ENCODE data around the gene PRPS2. TPM values are rescaled to one million over a fixed set of nuclear protein-coding genes. Genes with fewer than 3 reads are reported as not detected.

PRPS2 gene
- total and polyA plus RNA-seq, 2 donors (not counting 3 experiments of a cell fraction or from before 2014, with no cell fraction given): 15.9 to 36.7 TPM

- Histone ChIP-seq H2AFZ (ENCODE audit: low read depth, low read length) (no peak overlapping the region), H3K27me3 (ENCODE audit: control insufficient read depth in 2 of 2, insufficient read depth in 2 of 2, low read length in 2 of 2) (no peaks in the 10 kb centered on the region), H3K79me2 (ENCODE audit: control insufficient read depth, insufficient read depth, low read length) (no peaks in the 10 kb centered on the region), H3K4me1 (ENCODE audit: control insufficient read depth, extremely low read depth, insufficient read depth, low read length) (no peaks in the 10 kb centered on the region), H3K9me1 (replicated peaks; ENCODE audit: control insufficient read depth, extremely low read depth, insufficient read depth, low read length) (no peaks in the 10 kb centered on the region), H3K27ac (ENCODE audit: insufficient read depth, low read depth, low read length) (no peak overlapping the region), H4K20me1 (replicated peaks; ENCODE audit: control insufficient read depth, extremely low read depth, insufficient read depth, low read length) (no peaks in the 10 kb centered on the region), H3K4me2 (ENCODE audit: insufficient read depth, low read length) (no peak overlapping the region), H3K4me3 (replicated peaks in 1 of 3; ENCODE audit: insufficient read depth in 1 of 3, low read depth in 1 of 3, low read length in 3 of 3) (no peak overlapping the region), H3K36me3 (ENCODE audit: control insufficient read depth in 2 of 2, extremely low read depth in 1 of 2, insufficient read depth in 2 of 2, low read length in 2 of 2) (no peaks in the 10 kb centered on the region), H3K9ac (replicated peaks; ENCODE audit: extremely low read depth, insufficient read depth, low read length) (no peak overlapping the region), H3K9me3 (replicated peaks; ENCODE audit: control insufficient read depth, insufficient read depth, low read length) (no peaks in the 10 kb centered on the region)
- dilution Hi-C loops (cut with MboI; ENCODE audit: extremely low pct_ligation_motif_present, low sequenced_read_pairs): no loop called here
- intact Hi-C loops (cut with micrococcal nuclease): no loop called here
- TF ChIP-seq EZH2 (IDR thresholded peaks at IDR 0.05; ENCODE audit: borderline replicate concordance, low read depth, low read length, severe bottlenecking) (no peak), FOS (IDR thresholded peaks at IDR 0.05; ENCODE audit: borderline replicate concordance, insufficient read depth, low read length) (no peak), CTCF (IDR thresholded peaks at IDR 0.05; ENCODE audit: extremely low read depth in 1 of 2, insufficient read depth in 1 of 2, low read depth in 1 of 2, low read length in 2 of 2) (no peak)
- FAIRE-seq (no peak), DNase-seq (ENCODE audit: low read depth, low spot score) (no peak)
- CTCF ChIA-PET: interaction anchor here (1.4 to 3.0 kb wide), 2 partner anchors 9 to 841 kb away, joined by 3 to 16 read pairs; no protein-coding TSS in a partner anchor
- no TSS peak for BruUV-seq (replicated peaks)
- POLR2A ChIA-PET: no interaction called here
Measured at GRCh38 chrX:12804655-12805054, 13.4 kb downstream of the PRPS2 start.

- Histone ChIP-seq H3K4me3 (replicated peaks in 1 of 3; ENCODE audit: insufficient read depth in 1 of 3, low read depth in 1 of 3, low read length in 3 of 3) (no peak overlapping the region), H4K20me1 (replicated peaks; ENCODE audit: control insufficient read depth, extremely low read depth, insufficient read depth, low read length) (no peaks in the 10 kb centered on the region), H3K79me2 (ENCODE audit: control insufficient read depth, insufficient read depth, low read length) (no peaks in the 10 kb centered on the region), H2AFZ (ENCODE audit: low read depth, low read length) (no peak overlapping the region), H3K4me2 (ENCODE audit: insufficient read depth, low read length) (no peak overlapping the region), H3K27me3 (ENCODE audit: control insufficient read depth in 2 of 2, insufficient read depth in 2 of 2, low read length in 2 of 2) (no peaks in the 10 kb centered on the region), H3K9me1 (replicated peaks; ENCODE audit: control insufficient read depth, extremely low read depth, insufficient read depth, low read length) (no peaks in the 10 kb centered on the region), H3K27ac (ENCODE audit: insufficient read depth, low read depth, low read length) (no peak overlapping the region), H3K9ac (replicated peaks; ENCODE audit: extremely low read depth, insufficient read depth, low read length) (no peak overlapping the region), H3K36me3 (ENCODE audit: control insufficient read depth in 2 of 2, extremely low read depth in 1 of 2, insufficient read depth in 2 of 2, low read length in 2 of 2) (peaks cover 0 to 2% of the 10 kb centered on the region in 2 experiments), H3K4me1 (ENCODE audit: control insufficient read depth, extremely low read depth, insufficient read depth, low read length) (no peaks in the 10 kb centered on the region), H3K9me3 (replicated peaks; ENCODE audit: control insufficient read depth, insufficient read depth, low read length) (no peaks in the 10 kb centered on the region)
- TF ChIP-seq MYC (IDR thresholded peaks at IDR 0.05; ENCODE audit: low read depth, low read length) (no peak), GATA2 (IDR thresholded peaks at IDR 0.05; ENCODE audit: insufficient read depth, insufficient read length, low read depth, low read length) (no peak), JUN (IDR thresholded peaks at IDR 0.05; ENCODE audit: borderline replicate concordance, insufficient read depth, insufficient read length, low read depth) (no peak), POLR2AphosphoS5 (IDR thresholded peaks at IDR 0.05; ENCODE audit: insufficient read depth, low read depth, low read length) (no peak), MAX (IDR thresholded peaks at IDR 0.05; ENCODE audit: insufficient read depth, insufficient read length) (no peak), CTCF (IDR thresholded peaks at IDR 0.05; ENCODE audit: extremely low read depth in 1 of 2, insufficient read depth in 1 of 2, low read depth in 1 of 2, low read length in 2 of 2) (no peak), FOS (IDR thresholded peaks at IDR 0.05; ENCODE audit: borderline replicate concordance, insufficient read depth, low read length) (no peak), POLR2A (IDR thresholded peaks at IDR 0.05; ENCODE audit: low read depth, low read length) (no peak), EZH2 (IDR thresholded peaks at IDR 0.05; ENCODE audit: borderline replicate concordance, low read depth, low read length, severe bottlenecking) (no peak)
- CTCF ChIA-PET: interaction anchor here (1.4 to 3.0 kb wide), 2 partner anchors 9 to 841 kb away, joined by 3 to 16 read pairs; no protein-coding TSS in a partner anchor
- DNase-seq (ENCODE audit: low read depth, low spot score) (no peak), FAIRE-seq (no peak)
- no TSS peak for BruUV-seq (replicated peaks)
- intact Hi-C loops (cut with micrococcal nuclease): no loop called here
- dilution Hi-C loops (cut with MboI; ENCODE audit: extremely low pct_ligation_motif_present, low sequenced_read_pairs): no loop called here
- POLR2A ChIA-PET: no interaction called here
Measured at GRCh38 chrX:12805333-12805732, 14.1 kb downstream of the PRPS2 start.

All from endothelial cell of umbilical vein (primary cell).